ENCODE measurements around the gene EPS15. TPM values are rescaled to one million over a fixed set of nuclear protein-coding genes. Genes with fewer than 3 reads are reported as not detected.
A peak's percentile ranks its signal among the peaks of the same experiment; 100 is the strongest.

Gene EPS15
- polyA plus RNA-seq, 1 of the 3 experiments (the other 2 are of a cell fraction), result 17.0 TPM

DNA sequence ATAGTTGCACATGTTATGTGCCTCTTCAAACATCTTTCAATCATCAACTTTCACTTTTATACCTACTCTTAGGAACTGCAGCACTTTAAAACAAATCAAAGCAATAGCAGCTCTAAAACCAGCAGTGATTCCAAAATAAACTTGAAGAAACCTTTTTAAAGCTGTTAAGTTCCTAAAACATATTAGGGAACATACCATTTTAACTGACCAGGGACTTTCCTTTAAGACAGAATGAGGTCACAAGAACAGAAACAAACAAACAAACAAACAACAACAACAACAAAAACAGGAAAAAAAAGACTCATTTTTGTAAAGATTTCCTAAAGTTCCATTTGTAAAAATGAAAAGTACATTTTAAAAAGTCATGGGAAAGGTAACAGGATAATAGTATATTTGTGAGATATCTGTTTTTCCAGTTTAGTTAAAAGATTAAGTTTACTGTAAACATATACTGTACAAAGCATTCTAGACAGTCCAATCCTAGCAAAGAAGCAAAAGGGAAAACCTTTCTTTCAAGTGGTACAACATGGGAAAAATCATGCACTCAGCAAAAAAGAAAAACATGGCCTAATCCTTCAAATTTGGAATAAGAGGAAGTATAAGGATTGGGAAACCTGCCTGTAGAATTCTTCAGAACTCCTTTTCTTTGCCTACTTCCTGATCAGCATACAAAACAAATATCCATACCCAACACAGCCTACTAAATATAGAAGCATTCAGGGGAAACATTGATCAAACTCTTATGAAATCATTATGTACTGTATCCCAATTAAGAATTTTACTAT, 45.5 kb downstream of the EPS15 start:
- ChIA-PET POLR2A (no interaction called here), CTCF (no interaction called here)
- H3K4me3 ChIP-seq (ENCODE audit: low read depth in 2 of 2, low read length in 1 of 2), result no peak overlapping the region
- H3K27me3 ChIP-seq (ENCODE audit: insufficient read depth), result no peaks in the 10 kb centered on the region
- H3K36me3 ChIP-seq (replicated peaks in 1 of 2; ENCODE audit: control insufficient read depth in 1 of 2, insufficient read depth in 2 of 2, low read length in 1 of 2), result peaks cover 12 to 30% of the 10 kb centered on the region in 2 experiments
- H3K9me2 ChIP-seq, result no peaks in the 10 kb centered on the region
- peaks cover 14% of the 10 kb centered on the region for H3F3A ChIP-seq (replicated peaks; ENCODE audit: insufficient read depth)
- H3K4me1 ChIP-seq (ENCODE audit: control insufficient read depth in 1 of 2, insufficient read depth in 2 of 2, low read depth in 1 of 2, low read length in 1 of 2), result peaks cover 0 to 7% of the 10 kb centered on the region in 2 experiments; a peak in 2 of 4 replicates
- H3K79me2 ChIP-seq (ENCODE audit: insufficient read depth), result peaks cover 4% of the 10 kb centered on the region; the same call in 1 of the 2 replicates
- H3K27ac ChIP-seq (ENCODE audit: low read depth in 2 of 2, low read length in 1 of 2), result no peak overlapping the region
- no peak overlapping the region for H3K4me2 ChIP-seq
- no peak overlapping the region for H2AFZ ChIP-seq (ENCODE audit: low read depth)
- no peaks in the 10 kb centered on the region for H3K9me3 ChIP-seq
- no peak for TF ChIP-seq RXRA (IDR thresholded peaks at IDR 0.05; ENCODE audit: borderline replicate concordance, low read depth)
- TF ChIP-seq, protein P1, sequence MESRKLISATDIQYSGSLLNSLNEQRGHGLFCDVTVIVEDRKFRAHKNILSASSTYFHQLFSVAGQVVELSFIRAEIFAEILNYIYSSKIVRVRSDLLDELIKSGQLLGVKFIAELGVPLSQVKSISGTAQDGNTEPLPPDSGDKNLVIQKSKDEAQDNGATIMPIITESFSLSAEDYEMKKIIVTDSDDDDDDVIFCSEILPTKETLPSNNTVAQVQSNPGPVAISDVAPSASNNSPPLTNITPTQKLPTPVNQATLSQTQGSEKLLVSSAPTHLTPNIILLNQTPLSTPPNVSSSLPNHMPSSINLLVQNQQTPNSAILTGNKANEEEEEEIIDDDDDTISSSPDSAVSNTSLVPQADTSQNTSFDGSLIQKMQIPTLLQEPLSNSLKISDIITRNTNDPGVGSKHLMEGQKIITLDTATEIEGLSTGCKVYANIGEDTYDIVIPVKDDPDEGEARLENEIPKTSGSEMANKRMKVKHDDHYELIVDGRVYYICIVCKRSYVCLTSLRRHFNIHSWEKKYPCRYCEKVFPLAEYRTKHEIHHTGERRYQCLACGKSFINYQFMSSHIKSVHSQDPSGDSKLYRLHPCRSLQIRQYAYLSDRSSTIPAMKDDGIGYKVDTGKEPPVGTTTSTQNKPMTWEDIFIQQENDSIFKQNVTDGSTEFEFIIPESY (IDR thresholded peaks at IDR 0.05; ENCODE audit: borderline replicate concordance, low read depth), result no peak
- TF ChIP-seq YY1 (IDR thresholded peaks at IDR 0.05; ENCODE audit: low read depth), result no peak
- TF ChIP-seq, protein P2, sequence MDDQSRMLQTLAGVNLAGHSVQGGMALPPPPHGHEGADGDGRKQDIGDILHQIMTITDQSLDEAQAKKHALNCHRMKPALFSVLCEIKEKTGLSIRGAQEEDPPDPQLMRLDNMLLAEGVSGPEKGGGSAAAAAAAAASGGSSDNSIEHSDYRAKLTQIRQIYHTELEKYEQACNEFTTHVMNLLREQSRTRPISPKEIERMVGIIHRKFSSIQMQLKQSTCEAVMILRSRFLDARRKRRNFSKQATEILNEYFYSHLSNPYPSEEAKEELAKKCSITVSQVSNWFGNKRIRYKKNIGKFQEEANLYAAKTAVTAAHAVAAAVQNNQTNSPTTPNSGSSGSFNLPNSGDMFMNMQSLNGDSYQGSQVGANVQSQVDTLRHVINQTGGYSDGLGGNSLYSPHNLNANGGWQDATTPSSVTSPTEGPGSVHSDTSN (IDR thresholded peaks at IDR 0.05), result no peak
- TF ChIP-seq TEAD4 (IDR thresholded peaks at IDR 0.05; ENCODE audit: borderline replicate concordance, insufficient read depth), result no peak
- no peak for TF ChIP-seq FOSL2 (IDR thresholded peaks at IDR 0.05; ENCODE audit: borderline replicate concordance, low read depth)
- TF ChIP-seq NFIC (IDR thresholded peaks at IDR 0.05; ENCODE audit: borderline replicate concordance), result no peak
- TF ChIP-seq RFX5 (IDR thresholded peaks at IDR 0.05; ENCODE audit: low read length), result no peak
- TF ChIP-seq, protein P3, sequence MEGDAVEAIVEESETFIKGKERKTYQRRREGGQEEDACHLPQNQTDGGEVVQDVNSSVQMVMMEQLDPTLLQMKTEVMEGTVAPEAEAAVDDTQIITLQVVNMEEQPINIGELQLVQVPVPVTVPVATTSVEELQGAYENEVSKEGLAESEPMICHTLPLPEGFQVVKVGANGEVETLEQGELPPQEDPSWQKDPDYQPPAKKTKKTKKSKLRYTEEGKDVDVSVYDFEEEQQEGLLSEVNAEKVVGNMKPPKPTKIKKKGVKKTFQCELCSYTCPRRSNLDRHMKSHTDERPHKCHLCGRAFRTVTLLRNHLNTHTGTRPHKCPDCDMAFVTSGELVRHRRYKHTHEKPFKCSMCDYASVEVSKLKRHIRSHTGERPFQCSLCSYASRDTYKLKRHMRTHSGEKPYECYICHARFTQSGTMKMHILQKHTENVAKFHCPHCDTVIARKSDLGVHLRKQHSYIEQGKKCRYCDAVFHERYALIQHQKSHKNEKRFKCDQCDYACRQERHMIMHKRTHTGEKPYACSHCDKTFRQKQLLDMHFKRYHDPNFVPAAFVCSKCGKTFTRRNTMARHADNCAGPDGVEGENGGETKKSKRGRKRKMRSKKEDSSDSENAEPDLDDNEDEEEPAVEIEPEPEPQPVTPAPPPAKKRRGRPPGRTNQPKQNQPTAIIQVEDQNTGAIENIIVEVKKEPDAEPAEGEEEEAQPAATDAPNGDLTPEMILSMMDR (IDR thresholded peaks at IDR 0.05), result no peak
- no peak overlapping the region for H3K9ac ChIP-seq
- no peak for DNase-seq
- H4K20me1 ChIP-seq (ENCODE audit: insufficient read depth), result no peaks in the 10 kb centered on the region; the same call in 1 of the 2 replicates

DNA sequence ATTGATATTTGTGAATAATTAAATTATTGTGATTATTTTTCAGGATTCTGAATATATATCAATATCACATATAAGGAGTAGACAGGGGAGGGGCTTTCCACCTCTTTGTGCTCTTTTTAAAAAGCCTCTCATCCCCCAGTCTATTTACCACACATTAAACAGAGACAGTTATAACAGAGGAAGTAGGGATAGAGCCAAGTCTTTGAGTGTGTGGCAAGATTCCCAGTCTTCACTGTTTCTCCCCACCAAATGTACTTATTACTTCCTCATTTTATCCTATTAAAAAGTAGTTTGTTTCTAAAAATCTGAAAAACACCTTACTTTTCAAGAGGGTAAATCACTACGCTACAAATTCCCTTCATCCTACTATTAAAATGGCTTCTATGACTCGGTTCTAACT, 46.7 kb downstream of the EPS15 start:
- no peak for DNase-seq
- H4K20me1 ChIP-seq (ENCODE audit: insufficient read depth), result no peaks in the 10 kb centered on the region; the same call in 1 of the 2 replicates
- H3K79me2 ChIP-seq (ENCODE audit: insufficient read depth), result peaks cover 4% of the 10 kb centered on the region; the same call in 1 of the 2 replicates
- no peak overlapping the region for H2AFZ ChIP-seq (ENCODE audit: low read depth)
- no peak overlapping the region for H3K4me3 ChIP-seq (ENCODE audit: low read depth in 2 of 2, low read length in 1 of 2)
- peak overlapping the region; percentile 9 to 39; a peak in 2 of 4 replicates for H3K27ac ChIP-seq (ENCODE audit: low read depth in 2 of 2, low read length in 1 of 2)
- peaks cover 0 to 7% of the 10 kb centered on the region in 2 experiments; a peak in 2 of 4 replicates for H3K4me1 ChIP-seq (ENCODE audit: control insufficient read depth in 1 of 2, insufficient read depth in 2 of 2, low read depth in 1 of 2, low read length in 1 of 2)
- CTCF ChIA-PET, result no interaction called here
- 97% methylated on average over 2 of the region's 2 CpGs for WGBS (ENCODE audit: low lambda C conversion rate)
- no peaks in the 10 kb centered on the region for H3K9me3 ChIP-seq
- POLR2A ChIA-PET, result no interaction called here
- H3K36me3 ChIP-seq (replicated peaks in 1 of 2; ENCODE audit: control insufficient read depth in 1 of 2, insufficient read depth in 2 of 2, low read length in 1 of 2), result peaks cover 15 to 36% of the 10 kb centered on the region in 2 experiments
- no peak overlapping the region for H3K9ac ChIP-seq
- no peaks in the 10 kb centered on the region for H3K9me2 ChIP-seq
- H3K27me3 ChIP-seq (ENCODE audit: insufficient read depth), result no peaks in the 10 kb centered on the region
- peaks cover 14% of the 10 kb centered on the region for H3F3A ChIP-seq (replicated peaks; ENCODE audit: insufficient read depth)
- H3K4me2 ChIP-seq, result no peak overlapping the region
- TF ChIP-seq, protein P4, sequence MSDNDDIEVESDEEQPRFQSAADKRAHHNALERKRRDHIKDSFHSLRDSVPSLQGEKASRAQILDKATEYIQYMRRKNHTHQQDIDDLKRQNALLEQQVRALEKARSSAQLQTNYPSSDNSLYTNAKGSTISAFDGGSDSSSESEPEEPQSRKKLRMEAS (IDR thresholded peaks at IDR 0.05; ENCODE audit: low read depth), result no peak
- no peak for TF ChIP-seq CHD2 (IDR thresholded peaks at IDR 0.05; ENCODE audit: low read length, partially characterized antibody)
- no peak for TF ChIP-seq RCOR1 (IDR thresholded peaks at IDR 0.05; ENCODE audit: low read length)
- TF ChIP-seq MXI1 (IDR thresholded peaks at IDR 0.05; ENCODE audit: low read depth, low read length), result no peak
- TF ChIP-seq TEAD4 (IDR thresholded peaks at IDR 0.05; ENCODE audit: borderline replicate concordance, insufficient read depth), result no peak
- no peak for TF ChIP-seq POLR2AphosphoS5 (IDR thresholded peaks at IDR 0.05; ENCODE audit: low read depth, low read length)
- no peak for TF ChIP-seq TAF1 (IDR thresholded peaks at IDR 0.05; ENCODE audit: borderline replicate concordance, low read depth, low read length)
- no peak for TF ChIP-seq FOSL2 (IDR thresholded peaks at IDR 0.05; ENCODE audit: borderline replicate concordance, low read depth)
- TF ChIP-seq RXRA (IDR thresholded peaks at IDR 0.05; ENCODE audit: borderline replicate concordance, low read depth), result no peak
- TF ChIP-seq, protein P2 (IDR thresholded peaks at IDR 0.05), result no peak
- no peak for TF ChIP-seq ELF1 (IDR thresholded peaks at IDR 0.05)
- TF ChIP-seq SIN3A (IDR thresholded peaks at IDR 0.05; ENCODE audit: borderline replicate concordance, low read depth, low read length), result no peak
- TF ChIP-seq TCF12 (IDR thresholded peaks at IDR 0.05), result no peak
- TF ChIP-seq EZH2phosphoT487 (IDR thresholded peaks at IDR 0.05; ENCODE audit: borderline replicate concordance, low read depth), result no peak

All from SK-N-SH (cell line).